Measurements from ENCODE around the gene TELO2.

- TF ChIP-seq CTCF (IDR thresholded peaks at IDR 0.05 in 8 of 11, conservative IDR thresholded peaks at IDR 0.05 in 3 of 11) (no peak), POLR2A (IDR thresholded peaks at IDR 0.05) (no peak)
Observed at GRCh38 chr16:1443980-1444729, 49.0 kb upstream of the TELO2 start, which contains the start of gene CCDC154.
